ENCODE measurements around the gene NAA10. TPM values are rescaled to one million over a fixed set of nuclear protein-coding genes. Genes with fewer than 3 reads are reported as not detected.

The NAA10 gene
- total and polyA plus RNA-seq, 2 of the 13 experiments (the other 11 are each of a cell fraction or from before 2014, with no cell fraction given): 49.2 to 51.7 TPM

- DNase-seq (ENCODE audit: low spot score): no peak
- no peak for FAIRE-seq
- POLR2A ChIA-PET: interaction anchor here (1.2 kb wide), 1 partner anchor 10 kb away, joined by 3 read pairs; no protein-coding TSS in a partner anchor
- Histone ChIP-seq H3K4me1 (ENCODE audit: insufficient read depth, low read length) (peaks cover 50% of the 10 kb centered on the region), H3K4me3 (replicated peaks in 1 of 3; ENCODE audit: insufficient read depth in 1 of 3, low read depth in 2 of 3, low read length in 3 of 3) (no peak overlapping the region), H3K9ac (ENCODE audit: insufficient read depth, low read depth, low read length) (no peak overlapping the region), H3K27me3 (ENCODE audit: control insufficient read depth in 1 of 2, insufficient read depth in 2 of 2, low read length in 2 of 2) (no peaks in the 10 kb centered on the region; a peak in 2 of 5 replicates), H3K4me2 (ENCODE audit: low read depth, low read length) (peak overlapping the region; percentile 23; the same call in 1 of the 2 replicates), H3K36me3 (replicated peaks in 1 of 2; ENCODE audit: control insufficient read depth in 1 of 2, insufficient read depth in 2 of 2, low read length in 2 of 2) (no peaks in the 10 kb centered on the region), H3K27ac (ENCODE audit: extremely low read length, insufficient read depth, low read length) (no peak overlapping the region), H3K79me2 (ENCODE audit: insufficient read depth, low read length) (no peaks in the 10 kb centered on the region), H4K20me1 (ENCODE audit: insufficient read depth, low read length) (no peaks in the 10 kb centered on the region), H2AFZ (ENCODE audit: low read length) (no peak overlapping the region), H3K9me3 (ENCODE audit: low read length) (no peaks in the 10 kb centered on the region)
- WGBS (ENCODE audit: low lambda C conversion rate): 20% methylated on average over 1 of the region's 40 CpGs
- in situ Hi-C loops (cut with HindIII; ENCODE audit: extremely low pct_ligation_motif_present, low pct_unique_long_range_greater_than_20kb) (no loop called here), intact Hi-C loops (cut with micrococcal nuclease; ENCODE audit: unreplicated experiment) (no loop called here)
- CTCF ChIA-PET (ENCODE audit: low intra/inter-chr PET ratio, low total read pairs): interaction anchor here (4.4 kb wide), 1 partner anchor 25 kb away, joined by 29 read pairs; no protein-coding TSS in a partner anchor
- ATAC-seq: peak; percentile 45
- BruUV-seq (replicated peaks): no TSS peak
- peak; percentile 21; the same call in 1 of the 2 replicates for TF ChIP-seq ZFX (CRISPR knock-in tag; IDR thresholded peaks at IDR 0.05; ENCODE audit: low read depth)
- TF ChIP-seq ZNF207 (IDR thresholded peaks at IDR 0.05; ENCODE audit: borderline replicate concordance): no peak
- TF ChIP-seq ZNF280D (CRISPR knock-in tag; IDR thresholded peaks at IDR 0.05): no peak
- peak; percentile 47; the same call in 1 of the 2 replicates for TF ChIP-seq ZNF687 (CRISPR knock-in tag; IDR thresholded peaks at IDR 0.05)
- TF ChIP-seq HOXA9 (CRISPR knock-in tag; IDR thresholded peaks at IDR 0.05; ENCODE audit: borderline replicate concordance): no peak
- no peak for TF ChIP-seq ZBED4 (CRISPR knock-in tag; IDR thresholded peaks at IDR 0.05; ENCODE audit: borderline replicate concordance)
- TF ChIP-seq ZSCAN20 (CRISPR knock-in tag; IDR thresholded peaks at IDR 0.05; ENCODE audit: borderline replicate concordance): no peak
- no peak for TF ChIP-seq ERF (CRISPR knock-in tag; IDR thresholded peaks at IDR 0.05)
- TF ChIP-seq FOXO1 (CRISPR knock-in tag; IDR thresholded peaks at IDR 0.05): no peak
- no peak for TF ChIP-seq MEIS1 (CRISPR knock-in tag; IDR thresholded peaks at IDR 0.05; ENCODE audit: borderline replicate concordance)
- no peak for TF ChIP-seq CAMTA2 (CRISPR knock-in tag; IDR thresholded peaks at IDR 0.05; ENCODE audit: borderline replicate concordance)
Observed at GRCh38 chrX:153921511-153922446, 13.1 kb downstream of the NAA10 start.
